Uterus (tissue), 4 donors: Measurements from ENCODE around the gene TLCD3B. TPM values are rescaled to one million over a fixed set of nuclear protein-coding genes. Genes with fewer than 3 reads are reported as not detected.
"Not testable (repeated sequence)": the region's sequence is repeated elsewhere in the genome, so short reads cannot be mapped to it uniquely, and the experiment has no call there.

ENCODE experiments used
- DNase-seq, 2 donors: peaks; one replicate each; pipeline ENCODE4 v3.0.0-alpha.2; 2019 to 2020
- H3K27ac ChIP-seq, 2 donors: fragments of 200-600 bp; sonication (generic); 1 replicate in 1 of 2; 2 replicates in 1 of 2; pipeline ENCODE4 v1.5.1; 2016 to 2018
- H3K27me3 ChIP-seq, 2 donors: fragments of 200-600 bp; sonication (generic); one replicate each; pipeline ENCODE4 v1.5.1; 2018 to 2019; ENCODE audit warnings: control low read depth in 1 of 2
- H3K36me3 ChIP-seq, 2 donors: fragments of 200-600 bp; sonication (generic); one replicate each; pipeline ENCODE4 v1.5.1; 2019; ENCODE audit warnings: control low read depth in 1 of 2
- H3K4me1 ChIP-seq, 2 donors: fragments of 200-600 bp; sonication (generic); one replicate each; pipeline ENCODE4 v1.5.1; 2018 to 2019; ENCODE audit warnings: control low read depth in 1 of 2
- H3K4me3 ChIP-seq, 2 donors: fragments of 200-600 bp; sonication (generic); 1 replicate in 1 of 2; 2 replicates in 1 of 2; pipeline ENCODE4 v1.5.1; 2018 to 2019; ENCODE audit warnings: mild to moderate bottlenecking in 1 of 2
- H3K9me3 ChIP-seq, 2 donors: fragments of 200-600 bp; sonication (generic); one replicate each; pipeline ENCODE4 v1.5.1; 2019; ENCODE audit warnings: control low read depth in 1 of 2
- POLR2A ChIP-seq, 2 donors: fragments of 450-650 bp; IDR thresholded peaks; one replicate each; pipeline ENCODE4 v1.6.1; 2016; ENCODE audit warnings: antibody characterized with exemption in 2 of 2, mild to moderate bottlenecking in 1 of 2, moderate library complexity in 1 of 2
- intact Hi-C: fragments of 100-400 bp; cut with DNase I; formaldehyde crosslinking; loops from one replicate; pipeline ENCODE4 v1.15.1; 2023; ENCODE audit warnings: low total_unique reads
- total RNA-seq, 4 donors: library from RNA; depleted of rRNA in 3 of 4; stranded (reverse); fragments of >200 nt in 3 of 4; gene quantifications; one replicate each; pipeline versions ENCODE4 v1.1.0 to v1.2.4, GENCODE V29; 2014 to 2023
- TF ChIP-seq, protein P1 (sequence below), 4 experiments: fragments of 200-600 bp in 2 of 4; fragments of 450-650 bp in 2 of 4; sonication (generic) in 2 of 4; IDR thresholded peaks; one replicate each; pipeline ENCODE4 v1.5.1; 2016 to 2019; ENCODE audit warnings: antibody characterized with exemption in 4 of 4, mild to moderate bottlenecking in 2 of 4, moderate library complexity in 1 of 4
- donor health status: DM: yes; HTN: yes; CAD: no.

The TLCD3B gene
- total RNA-seq, 4 donors from 2014 or later = 0.62 TPM; not detected in 3

DNA sequence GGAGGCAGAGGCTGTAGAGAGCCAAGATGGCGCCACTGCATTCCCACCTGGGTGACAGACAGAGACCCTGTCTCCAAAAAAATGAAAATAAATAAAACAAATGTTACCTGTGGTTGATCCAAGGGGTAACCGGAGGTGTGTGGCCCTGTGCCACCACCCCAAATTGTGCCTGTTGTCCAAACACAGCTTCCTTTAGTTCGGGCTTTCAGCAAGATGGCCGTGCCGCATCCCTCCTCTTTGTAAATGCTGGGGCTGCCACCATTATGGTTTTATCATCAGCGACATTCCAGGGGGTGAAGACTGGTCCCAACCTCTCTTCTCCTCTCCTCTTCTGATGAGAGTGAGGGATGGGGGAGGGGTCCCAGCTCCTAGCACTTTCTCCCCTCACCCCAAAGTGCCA lies 8.2 kb downstream of the TLCD3B start, which contains the start of gene C16orf92:
Gene C16orf92, plus strand, starts transcription at position 312 of the 400 bp plus-strand sequence. CDS start 143 bp downstream, outside the sequence.
- TF ChIP-seq POLR2A (IDR thresholded peaks at IDR 0.05) = no peak
- TF ChIP-seq, protein P1, sequence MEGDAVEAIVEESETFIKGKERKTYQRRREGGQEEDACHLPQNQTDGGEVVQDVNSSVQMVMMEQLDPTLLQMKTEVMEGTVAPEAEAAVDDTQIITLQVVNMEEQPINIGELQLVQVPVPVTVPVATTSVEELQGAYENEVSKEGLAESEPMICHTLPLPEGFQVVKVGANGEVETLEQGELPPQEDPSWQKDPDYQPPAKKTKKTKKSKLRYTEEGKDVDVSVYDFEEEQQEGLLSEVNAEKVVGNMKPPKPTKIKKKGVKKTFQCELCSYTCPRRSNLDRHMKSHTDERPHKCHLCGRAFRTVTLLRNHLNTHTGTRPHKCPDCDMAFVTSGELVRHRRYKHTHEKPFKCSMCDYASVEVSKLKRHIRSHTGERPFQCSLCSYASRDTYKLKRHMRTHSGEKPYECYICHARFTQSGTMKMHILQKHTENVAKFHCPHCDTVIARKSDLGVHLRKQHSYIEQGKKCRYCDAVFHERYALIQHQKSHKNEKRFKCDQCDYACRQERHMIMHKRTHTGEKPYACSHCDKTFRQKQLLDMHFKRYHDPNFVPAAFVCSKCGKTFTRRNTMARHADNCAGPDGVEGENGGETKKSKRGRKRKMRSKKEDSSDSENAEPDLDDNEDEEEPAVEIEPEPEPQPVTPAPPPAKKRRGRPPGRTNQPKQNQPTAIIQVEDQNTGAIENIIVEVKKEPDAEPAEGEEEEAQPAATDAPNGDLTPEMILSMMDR (IDR thresholded peaks at IDR 0.05) = no peak
- H3K27ac ChIP-seq = no peak within 1 kb of the TSS
- no peak for DNase-seq
- no peaks in the 10 kb centered on the region for H3K9me3 ChIP-seq
- H3K36me3 ChIP-seq = no peaks in the 10 kb centered on the region
- H3K27me3 ChIP-seq = no peaks in the 10 kb centered on the region
- intact Hi-C loops = no loop called here
- no peaks in the 10 kb centered on the region for H3K4me1 ChIP-seq
- no peak within 1 kb of the TSS for H3K4me3 ChIP-seq

- Histone ChIP-seq H3K27me3 (no peaks in the 10 kb centered on the region), H3K36me3 (no peaks in the 10 kb centered on the region), H3K27ac (no peak overlapping the region), H3K4me3 (no peak overlapping the region), H3K4me1 (no peaks in the 10 kb centered on the region), H3K9me3 (no peaks in the 10 kb centered on the region)
- intact Hi-C loops = no loop called here
- TF ChIP-seq, protein P1 (IDR thresholded peaks at IDR 0.05) = no peak
- no peak for TF ChIP-seq POLR2A (IDR thresholded peaks at IDR 0.05)
- DNase-seq = no peak
Observed at GRCh38 chr16:30018731-30019158, 12.3 kb downstream of the TLCD3B start.

DNA sequence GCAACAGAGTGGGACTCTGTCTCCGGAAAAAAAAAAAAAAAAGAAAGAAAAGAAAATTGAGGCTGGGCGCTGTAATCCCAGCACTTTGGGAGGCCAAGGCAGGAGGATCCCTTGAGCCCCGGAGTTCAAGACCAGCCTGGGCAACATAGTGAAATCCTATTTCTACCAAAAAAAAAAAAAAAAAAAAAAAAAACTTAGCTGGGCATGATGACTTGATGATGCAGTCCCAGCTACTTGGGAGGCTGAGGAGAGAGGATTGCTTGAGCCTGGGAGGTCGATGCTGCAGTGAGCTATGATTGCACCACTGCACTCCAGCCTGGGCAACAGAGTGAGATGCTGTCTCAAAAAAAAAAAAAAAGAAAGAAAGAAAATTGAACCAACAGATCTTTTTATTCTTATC lies 13.1 kb downstream of the TLCD3B start:
- H3K9me3 ChIP-seq, H3K27me3 ChIP-seq, H3K4me1 ChIP-seq, intact Hi-C loops, H3K36me3 ChIP-seq, H3K27ac ChIP-seq, DNase-seq, H3K4me3 ChIP-seq: not testable (repeated sequence)

DNA sequence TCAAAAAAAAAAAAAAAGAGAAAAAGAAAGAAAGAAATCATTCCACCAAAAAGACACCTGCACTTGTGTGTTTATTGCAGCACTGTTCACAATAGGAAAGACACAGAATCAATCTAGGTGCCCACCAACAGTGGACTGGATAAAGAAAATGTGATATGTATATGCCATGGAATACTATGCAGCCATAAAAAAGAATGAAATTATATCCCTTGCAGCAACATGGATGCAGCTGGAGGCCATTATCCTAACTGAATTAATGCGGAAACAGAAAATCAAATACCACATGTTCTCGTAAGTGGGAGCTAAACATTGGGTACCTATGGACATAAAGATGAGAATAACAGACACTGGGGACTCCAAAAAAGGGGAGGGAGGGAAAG lies 13.8 kb downstream of the TLCD3B start:
- Histone ChIP-seq H3K4me1 (no peaks in the 10 kb centered on the region), H3K27ac (no peak overlapping the region), H3K9me3 (no peaks in the 10 kb centered on the region), H3K4me3 (no peak overlapping the region), H3K36me3 (no peaks in the 10 kb centered on the region), H3K27me3 (no peaks in the 10 kb centered on the region)
- intact Hi-C loops = no loop called here
- TF ChIP-seq POLR2A (IDR thresholded peaks at IDR 0.05) = no peak
- TF ChIP-seq, protein P1 (IDR thresholded peaks at IDR 0.05) = no peak
- DNase-seq = no peak

DNA sequence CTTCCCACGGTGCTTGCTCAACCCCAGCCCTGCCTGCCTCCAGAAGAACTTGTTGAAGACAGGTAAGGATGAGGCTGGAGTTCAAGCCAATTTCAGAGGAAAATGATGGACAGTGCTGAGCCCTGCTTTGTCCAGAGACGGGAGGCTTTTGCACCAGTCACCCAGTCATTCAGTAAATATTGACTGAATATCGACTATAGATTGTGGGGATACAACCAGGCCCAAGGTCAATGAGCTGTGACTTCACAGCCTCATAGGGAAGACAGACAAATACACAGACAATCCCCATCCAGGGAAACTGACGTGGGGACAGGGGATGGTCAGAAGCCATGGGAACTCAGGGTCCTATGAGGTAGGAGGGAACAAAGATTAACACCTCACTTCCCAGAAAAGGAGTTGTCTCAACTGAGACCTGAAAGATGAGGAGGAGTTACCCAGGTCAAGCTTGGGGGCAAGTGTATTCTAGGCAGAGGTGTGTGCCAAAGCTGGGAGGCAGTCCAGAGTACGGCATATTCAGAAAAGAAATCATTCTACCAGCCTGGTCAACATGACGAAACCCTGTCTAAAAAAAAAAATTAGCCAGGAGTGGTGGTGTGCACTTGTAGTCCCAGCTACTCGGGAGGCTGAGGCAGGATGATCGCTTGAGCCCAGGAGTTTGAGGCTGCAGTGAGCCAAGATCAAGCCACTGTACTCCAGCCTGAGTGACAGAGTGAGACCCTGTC lies 14.4 kb downstream of the TLCD3B start:
- intact Hi-C loops = no loop called here
- Histone ChIP-seq H3K9me3 (no peaks in the 10 kb centered on the region), H3K4me3 (no peak overlapping the region), H3K36me3 (no peaks in the 10 kb centered on the region), H3K27me3 (peaks cover 0 to 5% of the 10 kb centered on the region in 2 donors), H3K27ac (no peak overlapping the region), H3K4me1 (no peaks in the 10 kb centered on the region)
- DNase-seq = no peak
- TF ChIP-seq POLR2A (IDR thresholded peaks at IDR 0.05) = no peak
- TF ChIP-seq, protein P1 (IDR thresholded peaks at IDR 0.05) = no peak

DNA sequence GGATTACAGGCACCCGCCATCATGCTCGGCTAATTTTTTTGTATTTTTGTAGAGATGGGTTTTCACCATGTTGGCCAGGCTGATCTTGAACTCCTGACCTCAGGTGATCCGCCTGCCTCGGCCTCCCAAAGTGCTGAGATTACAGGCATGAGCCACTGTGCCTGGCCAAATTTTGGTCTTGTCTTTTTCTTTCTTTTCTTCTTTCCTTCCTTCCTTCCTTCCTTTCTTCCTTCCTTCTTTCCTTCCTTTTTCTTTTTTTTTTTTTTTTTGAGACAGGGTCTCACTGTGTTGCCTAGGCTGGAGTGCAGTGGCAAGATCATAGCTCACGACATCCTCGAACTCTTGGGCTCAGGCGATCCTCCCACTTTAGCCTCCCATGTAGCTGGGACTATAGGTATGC lies 15.6 kb downstream of the TLCD3B start:
- H3K4me3 ChIP-seq, H3K9me3 ChIP-seq, DNase-seq, intact Hi-C loops, H3K27ac ChIP-seq, H3K36me3 ChIP-seq: not testable (repeated sequence)
- peaks cover 3 to 17% of the 10 kb centered on the region in 2 donors for H3K27me3 ChIP-seq
- H3K4me1 ChIP-seq = peaks cover 0 to 12% of the 10 kb centered on the region in 2 donors

DNA sequence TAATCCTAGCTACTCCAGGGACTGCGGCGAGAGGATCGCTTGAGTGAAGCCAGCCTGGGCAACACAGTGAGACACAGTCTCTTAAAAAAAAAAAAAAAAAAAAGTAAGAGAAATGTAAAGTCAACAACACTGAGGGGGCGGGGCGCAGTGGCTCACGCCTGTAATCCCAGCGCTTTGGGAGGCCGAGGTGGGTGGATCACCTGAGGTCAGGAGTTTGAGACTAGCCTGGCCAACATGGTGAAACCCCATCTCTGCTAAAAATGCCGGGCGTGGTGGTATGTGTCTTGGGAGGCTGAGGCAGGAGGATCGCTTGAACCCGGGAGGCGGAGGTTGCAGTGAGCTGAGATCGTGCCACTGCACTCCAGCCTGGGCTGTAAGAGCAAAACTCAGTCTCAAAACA lies 18.5 kb downstream of the TLCD3B start:
- Histone ChIP-seq H3K4me1 (peaks cover 0 to 17% of the 10 kb centered on the region in 2 donors), H3K27me3 (peaks cover 13 to 24% of the 10 kb centered on the region in 2 donors)
- H3K9me3 ChIP-seq, H3K27ac ChIP-seq, DNase-seq, H3K4me3 ChIP-seq, intact Hi-C loops, H3K36me3 ChIP-seq: not testable (repeated sequence)
